ENCODE results near the gene IFITM5. TPM values are rescaled to one million over a fixed set of nuclear protein-coding genes. Genes with fewer than 3 reads are reported as not detected.
A peak's percentile ranks its signal among the peaks of the same experiment; 100 is the strongest.
"Not testable (repeated sequence)": the region's sequence is repeated elsewhere in the genome, so short reads cannot be mapped to it uniquely, and the experiment has no call there.

The IFITM5 gene
- total RNA-seq, 1 donor from 2014 or later, result not detected

DNA sequence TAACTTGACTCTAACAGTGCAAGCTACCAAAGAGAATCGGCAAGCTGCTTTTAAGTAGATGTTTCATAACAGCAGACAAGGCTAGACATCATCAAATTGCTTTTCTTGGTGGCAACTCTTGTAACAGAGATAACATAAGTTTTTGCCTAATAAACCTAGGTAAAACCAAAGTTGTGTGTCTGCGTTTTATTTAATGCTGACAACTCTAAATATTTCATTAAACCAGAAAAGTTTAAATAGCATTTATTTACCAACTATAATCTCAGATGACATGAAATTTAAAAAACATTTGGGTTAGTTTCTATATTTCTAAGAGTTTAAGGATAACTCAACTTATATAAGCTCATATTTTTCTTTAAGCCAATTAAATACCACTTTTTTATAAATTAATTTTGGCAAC is 40.6 kb upstream of the IFITM5 start:
- Mint-ChIP-seq H3K9me3 (no peaks in the 10 kb centered on the region), H3K4me1 (peaks cover 20% of the 10 kb centered on the region), H3K36me3 (no peaks in the 10 kb centered on the region), H3K4me3 (no peak overlapping the region), H3K27me3 (ENCODE audit: low read depth) (peaks cover 1% of the 10 kb centered on the region), H3K27ac (no peak overlapping the region)
- DNase-seq (ENCODE audit: low spot score in 2 of 2, unreplicated experiment in 2 of 2), result no peak
- no peak for TF ChIP-seq CTCF (IDR thresholded peaks at IDR 0.05; ENCODE audit: unreplicated experiment)

DNA sequence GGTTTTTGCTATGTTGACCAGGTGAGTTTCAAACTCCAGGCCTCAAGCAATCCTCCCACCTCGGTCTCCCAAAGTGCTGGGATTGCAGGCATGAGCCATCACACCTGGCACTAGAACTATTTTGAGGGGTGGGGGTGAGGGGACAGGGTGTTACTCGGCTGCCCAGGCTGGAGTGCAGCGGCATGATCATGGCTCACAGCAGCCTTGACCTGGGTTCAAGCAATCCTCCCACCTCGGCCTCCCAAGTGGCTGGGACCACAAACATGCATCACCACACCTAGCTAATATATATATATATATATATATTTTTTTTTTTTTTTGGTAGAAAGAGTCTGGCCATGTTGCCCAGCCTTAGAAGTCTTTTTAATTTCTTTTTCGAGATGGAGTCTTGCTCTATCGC is 38.4 kb upstream of the IFITM5 start:
- Mint-ChIP-seq H3K4me1 (peaks cover 33% of the 10 kb centered on the region), H3K4me3 (no peak overlapping the region), H3K36me3 (no peaks in the 10 kb centered on the region), H3K27me3 (ENCODE audit: low read depth) (peaks cover 1% of the 10 kb centered on the region), H3K27ac (no peak overlapping the region), H3K9me3 (no peaks in the 10 kb centered on the region)
- DNase-seq (ENCODE audit: low spot score in 2 of 2, unreplicated experiment in 2 of 2), result no peak
- no peak for TF ChIP-seq CTCF (IDR thresholded peaks at IDR 0.05; ENCODE audit: unreplicated experiment)

DNA sequence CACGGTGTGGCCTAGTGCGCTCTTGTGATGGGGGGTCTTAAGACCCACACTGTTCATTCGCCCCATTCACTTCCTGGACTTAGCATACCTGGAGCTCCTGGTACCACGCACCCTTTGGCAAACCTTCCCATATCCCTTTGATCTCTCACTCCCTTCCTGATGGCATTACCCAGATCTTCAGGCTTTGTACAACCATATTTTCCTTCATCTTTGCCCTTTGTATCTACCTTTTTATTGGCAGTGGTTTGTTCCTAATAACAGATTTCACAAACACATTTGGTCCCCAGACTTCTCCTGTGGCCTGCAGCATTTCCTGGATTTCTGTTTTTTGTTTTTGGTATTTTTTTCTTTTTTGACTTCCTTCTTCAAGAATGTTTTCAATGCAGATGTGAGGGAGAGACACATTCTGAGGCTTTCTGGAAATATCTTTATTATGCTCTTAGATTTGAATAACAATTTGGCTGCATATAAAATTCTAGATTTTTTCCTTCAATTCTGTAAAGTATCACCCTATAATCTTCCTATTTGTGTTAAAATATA is 37.4 kb upstream of the IFITM5 start:
- DNase-seq (ENCODE audit: low spot score in 2 of 2, unreplicated experiment in 2 of 2), result no peak
- no peaks in the 10 kb centered on the region for H3K9me3 Mint-ChIP-seq
- peak overlapping the region; percentile 90 for H3K27ac Mint-ChIP-seq
- H3K27me3 Mint-ChIP-seq (ENCODE audit: low read depth), result peaks cover 1% of the 10 kb centered on the region
- no peak for TF ChIP-seq CTCF (IDR thresholded peaks at IDR 0.05; ENCODE audit: unreplicated experiment)
- H3K36me3 Mint-ChIP-seq, result no peaks in the 10 kb centered on the region
- H3K4me1 Mint-ChIP-seq, result peaks cover 30% of the 10 kb centered on the region
- H3K4me3 Mint-ChIP-seq, result no peak overlapping the region

DNA sequence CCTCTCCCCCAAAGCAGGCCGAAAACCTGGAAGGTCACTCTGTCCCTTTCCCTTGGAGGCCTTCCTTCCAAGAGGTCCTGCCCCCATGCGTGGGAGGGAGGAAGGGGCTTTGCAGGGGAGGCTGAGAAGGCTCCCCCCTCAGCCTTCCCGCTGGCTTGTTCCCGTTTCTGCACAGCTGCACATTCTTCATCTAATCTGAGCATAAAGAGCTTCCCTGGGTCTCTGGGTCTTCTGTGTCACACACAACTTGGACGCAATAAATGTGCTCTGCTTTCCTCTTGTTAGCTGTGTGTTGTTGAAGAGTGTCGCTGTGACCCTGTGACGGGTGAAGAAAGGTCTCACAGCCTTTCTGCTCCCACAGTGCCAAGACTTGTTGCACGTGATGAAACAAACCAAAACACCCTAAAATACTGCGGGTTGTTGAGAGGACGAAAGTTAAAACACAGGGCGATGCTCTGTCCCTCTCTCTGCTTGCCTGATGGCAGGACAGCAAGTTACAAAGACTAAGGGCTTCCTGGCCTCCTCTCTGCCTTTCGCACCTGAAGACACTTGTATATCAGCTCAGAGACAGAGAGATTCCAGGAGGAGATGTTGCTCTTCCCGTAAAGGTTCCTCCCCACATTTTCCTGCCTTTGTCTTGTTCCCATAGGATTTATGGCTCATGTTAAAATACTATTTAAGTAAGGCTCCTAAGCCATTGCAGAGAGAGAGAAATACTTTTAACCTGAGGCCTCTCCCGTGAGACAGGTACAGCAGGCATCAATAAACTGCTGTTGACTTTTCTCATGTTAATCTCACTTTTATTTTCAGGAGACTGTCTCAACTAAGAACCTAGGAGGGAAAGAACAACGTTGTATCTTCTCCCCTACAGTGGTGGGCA is 36.7 kb upstream of the IFITM5 start:
- Mint-ChIP-seq H3K27me3 (ENCODE audit: low read depth) (peaks cover 1% of the 10 kb centered on the region), H3K36me3 (no peaks in the 10 kb centered on the region), H3K4me3 (no peak overlapping the region), H3K27ac (peak overlapping the region; percentile 90), H3K9me3 (no peaks in the 10 kb centered on the region), H3K4me1 (peaks cover 30% of the 10 kb centered on the region)
- DNase-seq (ENCODE audit: low spot score in 2 of 2, unreplicated experiment in 2 of 2), result no peak
- TF ChIP-seq CTCF (IDR thresholded peaks at IDR 0.05; ENCODE audit: unreplicated experiment), result no peak

GRCh38 chr11:334264-334994 is 35.1 kb upstream of the IFITM5 start:
- TF ChIP-seq CTCF (IDR thresholded peaks at IDR 0.05; ENCODE audit: unreplicated experiment), result no peak
- H3K9me3 Mint-ChIP-seq, result no peaks in the 10 kb centered on the region
- peaks cover 33% of the 10 kb centered on the region for H3K4me1 Mint-ChIP-seq
- H3K27ac Mint-ChIP-seq, result peak overlapping the region; percentile 96
- no peaks in the 10 kb centered on the region for H3K27me3 Mint-ChIP-seq (ENCODE audit: low read depth)
- DNase-seq (ENCODE audit: low spot score in 2 of 2, unreplicated experiment in 2 of 2), result no peak
- H3K36me3 Mint-ChIP-seq, result no peaks in the 10 kb centered on the region
- peak overlapping the region; percentile 34 for H3K4me3 Mint-ChIP-seq

- H3K4me3 Mint-ChIP-seq; H3K36me3 Mint-ChIP-seq; DNase-seq (ENCODE audit: low spot score in 2 of 2, unreplicated experiment in 2 of 2); H3K9me3 Mint-ChIP-seq; H3K27me3 Mint-ChIP-seq (ENCODE audit: low read depth): not testable (repeated sequence)
- H3K4me1 Mint-ChIP-seq, result peaks cover 38% of the 10 kb centered on the region
- peak overlapping the region; percentile 96 for H3K27ac Mint-ChIP-seq
Measured at GRCh38 chr11:333616-334263, 34.4 kb upstream of the IFITM5 start.
